IPS DF 4.7 (cell line): ENCODE results near the gene SDHA.
A peak's percentile ranks its signal among the peaks of the same experiment; 100 is the strongest.

Experiments
- DNase-seq: peaks from one replicate; pipeline ENCODE4 v3.0.0-alpha.2; 2013; ENCODE audit warnings: low spot score; ENCODE audit errors: extremely low read depth

SDHA gene

GRCh38 chr5:185095-186070 lies 32.7 kb upstream of the SDHA start:
- DNase-seq = no peak

- no peak for DNase-seq
Observed at GRCh38 chr5:186091-187041, 31.8 kb upstream of the SDHA start.

GRCh38 chr5:187042-187431 lies 31.1 kb upstream of the SDHA start:
- DNase-seq = no peak

- no peak for DNase-seq
Observed at GRCh38 chr5:187617-188451, 30.3 kb upstream of the SDHA start.

- peak; percentile 60 for DNase-seq
Observed at GRCh38 chr5:188488-189481, 29.3 kb upstream of the SDHA start.

- DNase-seq = no peak
Observed at GRCh38 chr5:189486-189885, 28.6 kb upstream of the SDHA start.

GRCh38 chr5:189976-190365 lies 28.1 kb upstream of the SDHA start:
- no peak for DNase-seq

GRCh38 chr5:190366-191035 lies 27.6 kb upstream of the SDHA start:
- no peak for DNase-seq

- no peak for DNase-seq
Observed at GRCh38 chr5:191036-191948, 26.8 kb upstream of the SDHA start, which contains the start of gene LRRC14B. TSS of gene LRRC14B (plus strand) at chr5:191495. CDS start at chr5:191539, 44 bp downstream.

GRCh38 chr5:191949-192690 lies 26.0 kb upstream of the SDHA start:
- DNase-seq = no peak

GRCh38 chr5:192691-192969 lies 25.5 kb upstream of the SDHA start:
- no peak for DNase-seq

GRCh38 chr5:192970-193831 lies 24.9 kb upstream of the SDHA start:
- DNase-seq = no peak

GRCh38 chr5:194102-194501 lies 24.0 kb upstream of the SDHA start:
- DNase-seq = no peak

- no peak for DNase-seq
Observed at GRCh38 chr5:194603-195209, 23.4 kb upstream of the SDHA start.

- no peak for DNase-seq
Observed at GRCh38 chr5:195401-196160, 22.5 kb upstream of the SDHA start.

- DNase-seq = no peak
Observed at GRCh38 chr5:196350-196749, 21.8 kb upstream of the SDHA start.
